Measurements from ENCODE around the gene RALGPS2. TPM values are rescaled to one million over a fixed set of nuclear protein-coding genes. Genes with fewer than 3 reads are reported as not detected.

Gene RALGPS2
- total and polyA plus RNA-seq, 7 donors, result 6.6 to 24.3 (median 14.3) TPM

GRCh38 chr1:178928976-178929375 is 203.9 kb downstream of the RALGPS2 start:
- Histone ChIP-seq H3K36me3 (no peaks in the 10 kb centered on the region), H3K27ac (peak overlapping the region; percentile 82 to 93 (median 87)), H3K27me3 (no peaks in the 10 kb centered on the region), H3K4me1 (peaks cover 0 to 62% (median 60%) of the 10 kb centered on the region in 4 donors), H3K4me3 (no peak overlapping the region), H3K9me3 (peaks cover 0 to 2% (median 0%) of the 10 kb centered on the region in 4 donors)
- no peak for TF ChIP-seq EP300 (IDR thresholded peaks at IDR 0.05)
- TF ChIP-seq, protein P1, sequence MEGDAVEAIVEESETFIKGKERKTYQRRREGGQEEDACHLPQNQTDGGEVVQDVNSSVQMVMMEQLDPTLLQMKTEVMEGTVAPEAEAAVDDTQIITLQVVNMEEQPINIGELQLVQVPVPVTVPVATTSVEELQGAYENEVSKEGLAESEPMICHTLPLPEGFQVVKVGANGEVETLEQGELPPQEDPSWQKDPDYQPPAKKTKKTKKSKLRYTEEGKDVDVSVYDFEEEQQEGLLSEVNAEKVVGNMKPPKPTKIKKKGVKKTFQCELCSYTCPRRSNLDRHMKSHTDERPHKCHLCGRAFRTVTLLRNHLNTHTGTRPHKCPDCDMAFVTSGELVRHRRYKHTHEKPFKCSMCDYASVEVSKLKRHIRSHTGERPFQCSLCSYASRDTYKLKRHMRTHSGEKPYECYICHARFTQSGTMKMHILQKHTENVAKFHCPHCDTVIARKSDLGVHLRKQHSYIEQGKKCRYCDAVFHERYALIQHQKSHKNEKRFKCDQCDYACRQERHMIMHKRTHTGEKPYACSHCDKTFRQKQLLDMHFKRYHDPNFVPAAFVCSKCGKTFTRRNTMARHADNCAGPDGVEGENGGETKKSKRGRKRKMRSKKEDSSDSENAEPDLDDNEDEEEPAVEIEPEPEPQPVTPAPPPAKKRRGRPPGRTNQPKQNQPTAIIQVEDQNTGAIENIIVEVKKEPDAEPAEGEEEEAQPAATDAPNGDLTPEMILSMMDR (IDR thresholded peaks at IDR 0.05), result no peak
- TF ChIP-seq POLR2A (IDR thresholded peaks at IDR 0.05), result no peak
- no peak for TF ChIP-seq POLR2AphosphoS5 (IDR thresholded peaks at IDR 0.05)
- WGBS, 2 donors, result 67 to 79% methylated on average over 1 of the region's 1 CpG
- no peak for DNase-seq
- intact Hi-C loops (cut with DNase I), result no loop called here

GRCh38 chr1:178931858-178932551 is 207.0 kb downstream of the RALGPS2 start:
- no peak overlapping the region for H3K4me3 ChIP-seq
- H3K27me3 ChIP-seq, result no peaks in the 10 kb centered on the region
- WGBS, 2 donors, result 45 to 69% methylated on average over 9 of the region's 9 CpGs
- H3K27ac ChIP-seq, result peak overlapping the region; percentile 82 to 93 (median 87)
- TF ChIP-seq, protein P1 (IDR thresholded peaks at IDR 0.05), result no peak
- TF ChIP-seq POLR2A (IDR thresholded peaks at IDR 0.05) (no peak), POLR2AphosphoS5 (IDR thresholded peaks at IDR 0.05) (peak; percentile 90 to 98 (median 96)), EP300 (IDR thresholded peaks at IDR 0.05) (peak; percentile 62 to 99 (median 98))
- peaks cover 0 to 92% (median 88%) of the 10 kb centered on the region in 4 donors for H3K4me1 ChIP-seq
- DNase-seq, result peak; percentile 96
- H3K36me3 ChIP-seq, result no peaks in the 10 kb centered on the region
- intact Hi-C loops (cut with DNase I), result loop anchor here (2.0 kb wide), 1 partner anchor 61 kb away; the partner anchor contains the start of gene ANGPTL1
- H3K9me3 ChIP-seq, result no peaks in the 10 kb centered on the region

DNA sequence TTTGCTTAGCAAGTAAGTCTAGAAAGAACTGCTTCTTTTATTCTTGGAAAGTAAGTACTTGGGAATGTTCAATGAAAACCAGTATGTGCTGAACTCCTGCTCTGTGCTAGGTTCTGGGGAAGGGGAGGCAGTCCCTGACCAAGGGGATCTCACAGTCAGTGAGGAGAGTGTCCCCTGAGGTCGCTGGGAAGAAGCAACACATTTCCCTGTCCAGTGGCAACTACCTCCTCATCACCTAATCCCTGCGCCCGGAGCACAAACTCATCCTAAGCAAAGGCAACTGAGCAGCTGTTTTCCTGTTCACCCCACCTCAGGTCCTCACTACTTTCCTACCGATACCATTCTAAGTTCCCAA is 207.5 kb downstream of the RALGPS2 start:
- TF ChIP-seq, protein P1 (IDR thresholded peaks at IDR 0.05), result no peak
- TF ChIP-seq POLR2AphosphoS5 (IDR thresholded peaks at IDR 0.05), result no peak
- no peak for TF ChIP-seq EP300 (IDR thresholded peaks at IDR 0.05)
- no peak for TF ChIP-seq POLR2A (IDR thresholded peaks at IDR 0.05)
- no peak overlapping the region for H3K4me3 ChIP-seq
- H3K9me3 ChIP-seq, result no peaks in the 10 kb centered on the region
- H3K4me1 ChIP-seq, result peaks cover 0 to 95% (median 92%) of the 10 kb centered on the region in 4 donors
- intact Hi-C loops (cut with DNase I), result loop anchor here (2.0 kb wide), 1 partner anchor 62 kb away; the partner anchor contains the start of gene ANGPTL1
- peak overlapping the region; percentile 82 to 93 (median 87) for H3K27ac ChIP-seq
- H3K27me3 ChIP-seq, result no peaks in the 10 kb centered on the region
- WGBS, 2 donors, result 80 to 89% methylated on average over 4 of the region's 4 CpGs
- peak; percentile 81 for DNase-seq
- no peaks in the 10 kb centered on the region for H3K36me3 ChIP-seq

DNA sequence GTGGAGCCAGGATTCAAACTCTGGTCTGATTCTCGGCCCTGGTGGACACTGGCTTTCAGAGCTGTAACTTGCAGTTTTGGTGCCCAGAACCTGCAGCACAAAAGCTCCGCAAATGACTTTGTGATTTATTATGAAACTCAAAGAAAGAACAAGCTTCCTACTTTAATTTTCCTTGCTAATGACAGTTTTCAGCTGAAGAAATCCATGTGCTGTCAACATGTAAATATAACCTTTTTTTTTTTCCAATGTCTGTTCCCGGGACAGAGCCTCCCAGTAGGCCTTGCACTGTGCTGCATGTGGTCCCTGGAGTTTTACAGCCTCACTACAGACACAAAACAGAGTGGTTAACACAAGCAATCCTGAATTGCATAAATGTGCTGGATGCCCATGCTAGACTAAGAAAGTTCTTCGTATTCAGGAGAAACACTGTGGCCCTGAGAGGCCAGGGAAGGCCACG is 208.1 kb downstream of the RALGPS2 start:
- intact Hi-C loops (cut with DNase I), result loop anchor here (2.0 kb wide), 1 partner anchor 62 kb away; the partner anchor contains the start of gene ANGPTL1
- peak; percentile 84 for DNase-seq
- H3K27me3 ChIP-seq, result no peaks in the 10 kb centered on the region
- peaks cover 0 to 98% (median 95%) of the 10 kb centered on the region in 4 donors for H3K4me1 ChIP-seq
- H3K9me3 ChIP-seq, result no peaks in the 10 kb centered on the region
- 72 to 83% methylated on average over 5 of the region's 5 CpGs for WGBS, 2 donors
- peak; percentile 71 to 92 (median 80) for TF ChIP-seq EP300 (IDR thresholded peaks at IDR 0.05)
- TF ChIP-seq, protein P1 (IDR thresholded peaks at IDR 0.05), result peak in 1 of 4 experiments; percentile 10
- peak; percentile 92 to 96 (median 93) for TF ChIP-seq POLR2AphosphoS5 (IDR thresholded peaks at IDR 0.05)
- no peak for TF ChIP-seq POLR2A (IDR thresholded peaks at IDR 0.05)
- H3K27ac ChIP-seq, result peak overlapping the region; percentile 82 to 93 (median 87)
- no peak overlapping the region for H3K4me3 ChIP-seq
- H3K36me3 ChIP-seq, result no peaks in the 10 kb centered on the region

Measured in sigmoid colon (tissue), 7 donors.